Uterus (tissue), 2 donors: ENCODE data around the gene FHIT.

Source experiments
- POLR2A ChIP-seq, 2 donors: fragments of 450-650 bp; IDR thresholded peaks; one replicate each; pipeline ENCODE4 v1.6.1; 2016; ENCODE audit warnings: antibody characterized with exemption in 2 of 2, mild to moderate bottlenecking in 1 of 2, moderate library complexity in 1 of 2
- TF ChIP-seq, protein P1 (sequence below), 4 experiments: fragments of 200-600 bp in 2 of 4; fragments of 450-650 bp in 2 of 4; sonication (generic) in 2 of 4; IDR thresholded peaks; one replicate each; pipeline ENCODE4 v1.5.1; 2016 to 2019; ENCODE audit warnings: antibody characterized with exemption in 4 of 4, mild to moderate bottlenecking in 2 of 4, moderate library complexity in 1 of 4

DNA sequence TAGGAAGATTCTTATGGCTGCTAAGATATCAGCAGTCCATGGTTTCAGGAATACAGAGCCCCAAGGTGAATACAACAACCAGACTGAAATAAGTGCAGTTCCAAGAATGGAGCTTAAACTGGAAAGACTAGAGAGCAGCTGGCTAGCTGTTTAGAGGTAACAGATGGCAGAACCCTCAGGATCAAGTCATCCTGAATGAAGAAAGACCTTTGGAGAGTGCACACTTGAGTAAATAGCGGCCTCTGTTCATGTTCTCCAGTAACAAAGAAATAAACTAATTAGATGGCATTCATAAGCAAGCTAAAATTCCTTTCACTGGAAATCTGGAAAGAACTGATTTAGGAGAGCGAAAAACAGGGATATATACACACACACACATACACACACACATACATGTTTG is 968.4 kb downstream of the FHIT start:
- TF ChIP-seq, protein P1, sequence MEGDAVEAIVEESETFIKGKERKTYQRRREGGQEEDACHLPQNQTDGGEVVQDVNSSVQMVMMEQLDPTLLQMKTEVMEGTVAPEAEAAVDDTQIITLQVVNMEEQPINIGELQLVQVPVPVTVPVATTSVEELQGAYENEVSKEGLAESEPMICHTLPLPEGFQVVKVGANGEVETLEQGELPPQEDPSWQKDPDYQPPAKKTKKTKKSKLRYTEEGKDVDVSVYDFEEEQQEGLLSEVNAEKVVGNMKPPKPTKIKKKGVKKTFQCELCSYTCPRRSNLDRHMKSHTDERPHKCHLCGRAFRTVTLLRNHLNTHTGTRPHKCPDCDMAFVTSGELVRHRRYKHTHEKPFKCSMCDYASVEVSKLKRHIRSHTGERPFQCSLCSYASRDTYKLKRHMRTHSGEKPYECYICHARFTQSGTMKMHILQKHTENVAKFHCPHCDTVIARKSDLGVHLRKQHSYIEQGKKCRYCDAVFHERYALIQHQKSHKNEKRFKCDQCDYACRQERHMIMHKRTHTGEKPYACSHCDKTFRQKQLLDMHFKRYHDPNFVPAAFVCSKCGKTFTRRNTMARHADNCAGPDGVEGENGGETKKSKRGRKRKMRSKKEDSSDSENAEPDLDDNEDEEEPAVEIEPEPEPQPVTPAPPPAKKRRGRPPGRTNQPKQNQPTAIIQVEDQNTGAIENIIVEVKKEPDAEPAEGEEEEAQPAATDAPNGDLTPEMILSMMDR (IDR thresholded peaks at IDR 0.05), result no peak
- TF ChIP-seq POLR2A (IDR thresholded peaks at IDR 0.05), result no peak
